Testis (tissue), 3 donors: ENCODE results near the gene LTB. TPM values are rescaled to one million over a fixed set of nuclear protein-coding genes. Genes with fewer than 3 reads are reported as not detected.

Source experiments
- DNase-seq: peaks from one replicate; pipeline ENCODE4 v3.0.0-alpha.2; 2019
- H3K27ac ChIP-seq, 2 donors: fragments of 200-600 bp; sonication (generic); one replicate each; pipeline ENCODE4 v1.5.1; 2019
- H3K27me3 ChIP-seq: fragments of 200-600 bp; sonication (generic); one replicate; pipeline ENCODE4 v1.5.1; 2019
- H3K36me3 ChIP-seq: fragments of 200-600 bp; sonication (generic); one replicate; pipeline ENCODE4 v1.5.1; 2017; ENCODE audit warnings: low read depth; ENCODE audit errors: missing control alignments
- H3K4me1 ChIP-seq: fragments of 200-600 bp; sonication (generic); one replicate; pipeline ENCODE4 v1.5.1; 2019
- H3K4me3 ChIP-seq, 2 donors: fragments of 200-600 bp; sonication (generic); one replicate each; pipeline ENCODE4 v1.5.1; 2017 to 2019
- H3K9me3 ChIP-seq: fragments of 200-600 bp; sonication (generic); one replicate; pipeline ENCODE4 v1.5.1; 2017
- POLR2A ChIP-seq: fragments of 450-650 bp; IDR thresholded peaks from one replicate; pipeline ENCODE4 v1.6.1; 2017; ENCODE audit warnings: antibody characterized with exemption, mild to moderate bottlenecking, moderate library complexity
- WGBS, 2 donors: methylation state at CpG; one replicate each; pipeline ENCODE4 v1.1.5; 2018; 5-methylcytosine and 5-hydroxymethylcytosine counted together
- intact Hi-C: fragments of 100-400 bp; cut with DNase I; formaldehyde crosslinking; loops from one replicate; pipeline ENCODE4 v1.15.1; 2023; ENCODE audit warnings: low total_unique reads
- polyA plus RNA-seq: library from polyadenylated mRNA; stranded (reverse); fragments of 350-450 nt; fragmentation: Illumina TruSeq; extraction: RNeasy Lipid Tissue Mini Kit (QIAGEN cat#74804); gene quantifications from one replicate; pipeline ENCODE4 v1.2.3, GENCODE V29; 2014; ENCODE audit warnings: low read depth, low replicate concordance; ENCODE audit not compliant: insufficient read depth
- total RNA-seq, 2 donors: library from RNA; depleted of rRNA; stranded (reverse); fragments of >200 nt; gene quantifications; one replicate each; pipeline ENCODE4 v1.2.3, GENCODE V29; 2016
- TF ChIP-seq, protein P1 (sequence below), 3 experiments: fragments of 450-650 bp in 2 of 3; fragments of 200-600 bp in 1 of 3; sonication (generic) in 1 of 3; IDR thresholded peaks; one replicate each; pipeline ENCODE4 v1.5.1; 2016 to 2019; ENCODE audit warnings: antibody characterized with exemption in 3 of 3, mild to moderate bottlenecking in 2 of 3, moderate library complexity in 1 of 3

The LTB gene
- total and polyA plus RNA-seq, 3 donors from 2014 or later = 2.0 to 7.2 TPM; not detected in 1

DNA sequence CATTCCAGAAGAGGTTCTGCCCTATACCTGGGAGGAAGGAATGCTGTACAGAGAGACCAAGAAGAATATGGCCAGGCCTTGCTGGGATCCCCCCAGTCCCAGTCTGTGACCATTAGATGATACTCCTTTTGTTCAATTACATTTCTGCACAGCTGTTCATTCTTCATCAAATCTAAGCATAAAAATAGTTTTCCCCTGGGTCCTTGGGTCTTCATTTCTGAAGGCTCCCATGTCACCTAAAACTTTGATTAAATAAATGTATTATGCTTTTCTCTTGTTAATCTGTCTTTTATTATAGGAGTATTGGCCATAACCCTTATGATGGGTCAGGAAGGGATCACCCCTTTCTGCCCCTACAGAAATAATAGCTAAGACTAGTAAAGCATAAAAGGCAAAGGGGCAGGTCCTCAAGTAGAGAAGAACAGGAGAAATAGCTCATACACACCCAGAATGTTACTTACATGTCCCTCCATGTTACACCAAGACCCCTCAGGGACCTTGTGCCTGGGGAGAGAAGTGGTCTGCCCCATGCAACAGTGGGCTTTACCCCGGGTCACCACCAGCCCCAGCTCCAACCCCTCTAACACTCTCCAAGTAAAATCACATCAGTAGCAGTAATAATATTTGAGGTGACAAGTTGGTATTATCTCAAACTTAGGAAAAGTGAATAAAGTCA lies 12.2 kb downstream of the LTB start:
- Histone ChIP-seq H3K36me3 (no peaks in the 10 kb centered on the region), H3K9me3 (no peaks in the 10 kb centered on the region), H3K27me3 (no peaks in the 10 kb centered on the region), H3K27ac (no peak overlapping the region), H3K4me1 (no peaks in the 10 kb centered on the region), H3K4me3 (no peak overlapping the region)
- WGBS, 2 donors = 86 to 87% methylated on average over 1 of the region's 1 CpG
- intact Hi-C loops = no loop called here
- TF ChIP-seq, protein P1, sequence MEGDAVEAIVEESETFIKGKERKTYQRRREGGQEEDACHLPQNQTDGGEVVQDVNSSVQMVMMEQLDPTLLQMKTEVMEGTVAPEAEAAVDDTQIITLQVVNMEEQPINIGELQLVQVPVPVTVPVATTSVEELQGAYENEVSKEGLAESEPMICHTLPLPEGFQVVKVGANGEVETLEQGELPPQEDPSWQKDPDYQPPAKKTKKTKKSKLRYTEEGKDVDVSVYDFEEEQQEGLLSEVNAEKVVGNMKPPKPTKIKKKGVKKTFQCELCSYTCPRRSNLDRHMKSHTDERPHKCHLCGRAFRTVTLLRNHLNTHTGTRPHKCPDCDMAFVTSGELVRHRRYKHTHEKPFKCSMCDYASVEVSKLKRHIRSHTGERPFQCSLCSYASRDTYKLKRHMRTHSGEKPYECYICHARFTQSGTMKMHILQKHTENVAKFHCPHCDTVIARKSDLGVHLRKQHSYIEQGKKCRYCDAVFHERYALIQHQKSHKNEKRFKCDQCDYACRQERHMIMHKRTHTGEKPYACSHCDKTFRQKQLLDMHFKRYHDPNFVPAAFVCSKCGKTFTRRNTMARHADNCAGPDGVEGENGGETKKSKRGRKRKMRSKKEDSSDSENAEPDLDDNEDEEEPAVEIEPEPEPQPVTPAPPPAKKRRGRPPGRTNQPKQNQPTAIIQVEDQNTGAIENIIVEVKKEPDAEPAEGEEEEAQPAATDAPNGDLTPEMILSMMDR (IDR thresholded peaks at IDR 0.05) = no peak
- no peak for TF ChIP-seq POLR2A
- no peak for DNase-seq

DNA sequence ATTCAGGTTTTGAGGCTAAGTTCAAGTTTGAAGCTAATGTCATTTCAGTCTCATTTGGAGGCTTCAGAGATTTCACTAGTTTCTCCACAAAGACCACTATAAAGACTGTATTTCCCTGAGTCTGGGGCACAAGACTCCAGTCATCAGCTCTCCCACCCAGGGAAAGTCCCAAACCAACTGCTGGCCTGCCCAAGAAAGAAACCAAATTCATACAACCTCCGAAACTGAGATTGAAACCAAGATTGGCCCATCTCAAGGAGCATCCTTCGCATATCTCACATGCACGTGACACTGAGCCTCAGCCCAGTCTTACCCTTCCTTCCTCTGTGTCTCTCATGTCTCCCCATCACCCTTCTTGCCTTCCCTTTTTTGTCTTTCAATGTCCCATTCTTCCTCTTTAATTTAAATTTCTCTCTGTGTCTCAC lies 13.7 kb downstream of the LTB start:
- no peak for TF ChIP-seq POLR2A
- TF ChIP-seq, protein P1 (IDR thresholded peaks at IDR 0.05) = no peak

DNA sequence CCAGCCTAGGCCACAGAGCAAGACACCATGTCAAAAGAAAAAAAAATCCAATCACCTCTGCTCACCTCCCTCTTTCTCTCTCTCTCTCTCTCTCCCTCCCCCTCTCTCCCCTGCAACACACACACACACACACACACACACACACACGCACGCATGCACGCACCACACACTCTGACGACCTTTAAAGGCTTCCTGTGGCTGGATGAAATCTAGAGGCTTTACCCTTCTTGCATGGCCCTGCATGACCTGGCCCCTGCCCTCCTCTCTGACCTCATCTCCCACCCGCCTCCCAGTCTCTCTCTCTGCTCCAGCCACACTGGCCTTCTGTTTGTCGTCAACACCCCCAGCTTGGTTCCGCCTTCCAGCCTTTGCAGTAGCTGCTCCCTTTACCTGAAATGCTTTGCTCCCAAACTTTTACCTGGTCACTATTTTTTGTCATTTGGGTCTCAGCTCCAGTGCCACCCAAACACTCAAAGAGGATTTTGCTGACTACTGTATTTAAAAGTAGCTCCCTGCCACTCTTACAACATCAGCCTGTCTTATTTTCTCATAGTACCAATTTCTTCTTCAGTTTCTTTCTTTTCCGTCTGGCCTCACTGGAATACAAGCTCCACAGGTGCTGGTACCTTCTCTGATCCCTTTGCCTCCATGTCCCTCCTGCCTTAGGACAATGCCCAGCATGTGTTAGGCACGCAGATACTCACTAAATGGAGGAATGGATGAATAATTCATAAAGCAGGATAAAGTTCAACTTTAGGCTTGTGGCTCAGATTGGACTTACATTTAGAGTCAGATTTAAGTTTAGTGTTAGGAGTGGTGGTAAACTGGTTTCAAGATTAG lies 14.5 kb downstream of the LTB start:
- TF ChIP-seq, protein P1 (IDR thresholded peaks at IDR 0.05) = no peak
- no peak for TF ChIP-seq POLR2A
- Histone ChIP-seq H3K4me1 (no peaks in the 10 kb centered on the region), H3K36me3 (no peaks in the 10 kb centered on the region), H3K27ac (no peak overlapping the region), H3K9me3 (no peaks in the 10 kb centered on the region), H3K27me3 (no peaks in the 10 kb centered on the region), H3K4me3 (no peak overlapping the region)
- intact Hi-C loops = no loop called here
- WGBS, 2 donors = 52 to 66% methylated on average over 7 to 9 of the region's 9 CpGs
- DNase-seq = no peak

More for the DNA sequence above, 13.7 kb downstream of the LTB start:
- H3K4me1 ChIP-seq = no peaks in the 10 kb centered on the region
- H3K27me3 ChIP-seq = no peaks in the 10 kb centered on the region
- intact Hi-C loops = no loop called here
- H3K4me3 ChIP-seq = no peak overlapping the region
- no peak for DNase-seq
- WGBS, 2 donors = 76 to 82% methylated on average over 3 of the region's 3 CpGs
- H3K36me3 ChIP-seq = no peaks in the 10 kb centered on the region
- no peaks in the 10 kb centered on the region for H3K9me3 ChIP-seq
- no peak overlapping the region for H3K27ac ChIP-seq

DNA sequence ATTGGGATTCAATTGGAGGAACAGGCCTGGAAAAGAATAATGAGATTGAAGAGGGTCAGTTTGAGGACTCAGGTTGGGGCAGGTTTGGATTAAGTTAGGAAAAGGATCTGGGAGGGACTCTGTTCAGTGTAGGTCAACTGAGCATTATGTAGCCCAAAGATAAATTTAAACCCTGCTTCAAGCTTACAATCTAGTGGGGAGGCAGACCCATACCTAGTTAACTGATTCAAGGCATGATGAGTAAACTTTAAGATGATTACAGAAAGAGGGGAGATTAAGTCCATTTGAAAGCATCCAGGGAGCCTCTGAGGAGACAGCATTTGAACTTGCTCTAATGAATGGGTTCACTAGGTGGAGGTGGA lies 21.5 kb downstream of the LTB start:
- Histone ChIP-seq H3K36me3 (no peaks in the 10 kb centered on the region), H3K27ac (no peak overlapping the region), H3K9me3 (no peaks in the 10 kb centered on the region), H3K4me1 (no peaks in the 10 kb centered on the region), H3K27me3 (no peaks in the 10 kb centered on the region), H3K4me3 (no peak overlapping the region)
- TF ChIP-seq POLR2A = no peak
- TF ChIP-seq, protein P1 (IDR thresholded peaks at IDR 0.05) = no peak
- intact Hi-C loops = no loop called here
- DNase-seq = no peak
